Posterior vena cava (tissue), 2 donors: ENCODE results near the gene GAGE10. TPM values are rescaled to one million over a fixed set of nuclear protein-coding genes. Genes with fewer than 3 reads are reported as not detected.
A peak's percentile ranks its signal among the peaks of the same experiment; 100 is the strongest.
"Not testable (repeated sequence)": the region's sequence is repeated elsewhere in the genome, so short reads cannot be mapped to it uniquely, and the experiment has no call there.

Experiments
- DNase-seq: peaks from one replicate; pipeline ENCODE4 v3.0.0-alpha.2; 2020; ENCODE audit warnings: low spot score
- intact Hi-C, 2 donors: fragments of 100-400 bp; cut with DNase I; formaldehyde crosslinking; loops; one replicate each; pipeline versions ENCODE4 v1.14.1 to v1.14.2; 2022 to 2023
- total RNA-seq, 2 donors: library from RNA; stranded (reverse); fragmentation: NEBNext Ultra II Directional; extraction: Animal tissue kit (Norgen Biotek cat#: 25700); gene quantifications; one replicate each; pipeline ENCODE4 v1.2.1, GENCODE V29; 2021
- donor health status: DM: yes; HTN: yes; CAD: no.
- donor health status: DM: yes; HTN: yes; CAD: no.

Gene GAGE10
- total RNA-seq, 2 donors from 2014 or later: not detected

- intact Hi-C loops: loop anchor here in 1 of 2 donors (5.0 kb wide), 1 partner anchor 613 kb away; the partner anchor contains the start of gene CLCN5
- no peak for DNase-seq
These were observed 6.0 kb downstream of the GAGE10 start for GRCh38 chrX:49309401-49309981.

GRCh38 chrX:49310371-49310770, 6.9 kb downstream of the GAGE10 start:
- intact Hi-C loops: no loop called here
- DNase-seq: no peak

GRCh38 chrX:49312176-49312575, 8.7 kb downstream of the GAGE10 start:
- no peak for DNase-seq
- intact Hi-C loops: no loop called here

DNA sequence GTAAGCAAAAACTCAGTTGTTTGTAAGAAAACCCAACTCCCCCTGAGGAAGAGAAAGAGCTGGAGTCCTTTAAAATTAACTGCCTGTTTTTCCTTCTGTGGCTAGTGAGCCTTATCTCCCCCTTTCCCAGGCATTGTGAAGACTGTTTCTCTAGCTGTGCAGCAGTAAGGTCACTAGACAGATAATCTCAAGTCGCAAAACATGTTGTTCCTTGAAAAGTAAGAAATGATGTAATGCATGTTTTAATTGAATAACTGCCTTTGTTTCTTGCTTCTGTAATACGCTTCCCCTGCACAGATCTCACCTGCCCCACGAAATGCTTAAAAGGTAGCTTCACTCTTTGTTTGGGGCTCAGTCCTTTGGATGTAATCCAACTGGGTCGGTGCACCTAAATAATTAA, 12.6 kb downstream of the GAGE10 start:
- intact Hi-C loops: no loop called here
- no peak for DNase-seq

DNA sequence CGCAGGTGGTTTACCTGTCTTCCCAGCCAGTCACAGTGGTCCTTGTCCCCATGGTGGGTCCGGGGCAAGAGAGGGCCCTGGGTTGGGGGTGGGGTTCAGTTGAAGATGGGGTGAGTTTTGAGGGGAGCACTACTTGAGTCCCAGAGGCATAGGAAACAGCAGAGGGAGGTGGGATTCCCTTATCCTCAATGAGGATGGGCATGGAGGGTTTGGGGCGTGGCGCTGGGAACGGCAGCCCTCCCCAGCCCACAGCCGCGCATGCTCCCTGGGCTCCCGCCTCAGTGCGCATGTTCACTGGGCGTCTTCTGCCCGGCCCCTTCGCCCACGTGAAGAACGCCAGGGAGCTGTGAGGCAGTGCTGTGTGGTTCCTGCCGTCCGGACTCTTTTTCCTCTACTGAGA, 18.3 kb downstream of the GAGE10 start, which contains the start of gene GAGE12J:
Gene GAGE12J (plus strand): TSS at position 301 of the 400 bp plus-strand sequence. CDS start 1,157 bp downstream, outside the sequence.
- DNase-seq, intact Hi-C loops: not testable (repeated sequence)

- intact Hi-C loops: not testable (repeated sequence)
These were observed 18.8 kb downstream of the GAGE10 start for GRCh38 chrX:49322266-49322665.

DNA sequence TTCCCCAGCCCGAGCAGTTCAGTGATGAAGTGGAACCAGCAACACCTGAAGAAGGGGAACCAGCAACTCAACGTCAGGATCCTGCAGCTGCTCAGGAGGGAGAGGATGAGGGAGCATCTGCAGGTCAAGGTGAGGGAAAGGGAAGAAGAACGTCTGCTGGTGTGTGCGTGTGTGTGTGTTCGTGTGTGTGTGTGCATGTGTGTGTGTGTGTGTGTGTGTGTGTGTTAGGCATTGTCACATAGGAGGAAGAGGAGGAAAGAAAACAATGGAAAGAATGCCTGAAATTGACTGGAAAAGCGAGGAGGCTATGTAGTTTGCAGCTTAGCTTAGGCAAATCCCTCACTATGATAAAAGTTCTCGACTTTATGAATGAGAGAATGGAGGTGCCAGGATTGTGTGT, 20.3 kb downstream of the GAGE10 start:
- DNase-seq, intact Hi-C loops: not testable (repeated sequence)

More at GRCh38 chrX:49322266-49322665, 18.8 kb downstream of the GAGE10 start:
- DNase-seq: not testable (repeated sequence)

- intact Hi-C loops, DNase-seq: not testable (repeated sequence)
These were observed 27.0 kb downstream of the GAGE10 start for GRCh38 chrX:49330421-49330820.

DNA sequence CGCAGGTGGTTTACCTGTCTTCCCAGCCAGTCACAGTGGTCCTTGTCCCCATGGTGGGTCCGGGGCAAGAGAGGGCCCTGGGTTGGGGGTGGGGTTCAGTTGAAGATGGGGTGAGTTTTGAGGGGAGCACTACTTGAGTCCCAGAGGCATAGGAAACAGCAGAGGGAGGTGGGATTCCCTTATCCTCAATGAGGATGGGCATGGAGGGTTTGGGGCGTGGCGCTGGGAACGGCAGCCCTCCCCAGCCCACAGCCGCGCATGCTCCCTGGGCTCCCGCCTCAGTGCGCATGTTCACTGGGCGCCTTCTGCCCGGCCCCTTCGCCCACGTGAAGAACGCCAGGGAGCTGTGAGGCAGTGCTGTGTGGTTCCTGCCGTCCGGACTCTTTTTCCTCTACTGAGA, 27.8 kb downstream of the GAGE10 start, which contains the start of gene GAGE13:
Gene GAGE13 (plus strand): TSS at position 301 of the 400 bp plus-strand sequence. CDS start 1,156 bp downstream, outside the sequence.
- intact Hi-C loops, DNase-seq: not testable (repeated sequence)

GRCh38 chrX:49331841-49332240, 28.4 kb downstream of the GAGE10 start:
- intact Hi-C loops: not testable (repeated sequence)
- DNase-seq: peak; percentile 89

DNA sequence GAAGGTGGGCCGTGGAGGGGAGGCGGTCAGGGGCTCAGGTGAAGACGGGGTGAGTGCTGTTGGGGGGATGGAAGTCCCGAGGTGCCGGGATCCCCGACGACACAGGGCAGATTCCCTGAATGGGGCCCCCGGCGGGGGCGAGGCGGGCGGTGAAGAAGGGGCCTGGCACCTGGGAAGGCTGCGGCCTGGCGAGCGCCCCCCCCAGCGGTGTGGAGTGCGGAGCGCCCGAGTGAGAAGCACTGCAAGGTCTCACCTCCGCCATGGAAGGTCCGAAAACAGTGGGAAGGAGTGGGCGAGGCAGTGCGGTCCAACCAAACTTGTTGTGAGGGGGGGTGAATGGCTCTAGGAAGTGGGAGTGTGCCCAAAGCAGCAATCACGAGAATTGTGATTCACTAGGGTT, 38.0 kb downstream of the GAGE10 start:
- peak; percentile 81 for DNase-seq
- intact Hi-C loops: not testable (repeated sequence)

DNA sequence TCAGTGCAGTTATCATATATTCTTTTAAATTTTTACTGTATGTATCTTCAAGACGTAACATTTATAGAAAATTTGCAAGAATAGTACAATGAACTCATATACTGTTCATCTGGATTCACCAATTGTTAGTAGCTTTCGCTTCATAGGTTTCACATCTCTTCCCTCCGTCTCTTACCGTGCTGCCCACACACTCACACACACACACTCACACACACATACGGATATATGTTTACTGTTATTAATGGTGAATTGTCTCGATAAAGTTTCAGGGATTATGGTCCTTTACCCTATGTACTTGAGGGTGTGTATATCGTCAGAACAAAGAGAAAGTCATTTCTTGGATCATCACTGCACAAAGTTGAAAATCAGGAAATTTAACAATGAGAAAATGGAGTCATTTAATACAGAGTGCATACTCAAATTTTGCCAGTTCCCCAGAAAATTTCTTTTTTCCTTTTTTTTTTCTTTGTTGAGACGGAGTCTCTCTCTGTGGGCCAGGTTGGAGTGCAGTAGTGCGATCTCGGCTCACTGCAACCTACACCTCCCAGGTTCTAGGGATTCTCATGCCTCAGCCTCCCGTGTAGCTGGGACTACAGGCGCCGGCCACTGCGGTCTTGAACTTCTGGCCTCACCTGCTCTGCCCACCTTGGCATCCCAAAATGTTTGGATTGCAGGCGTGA, 41.2 kb downstream of the GAGE10 start:
- DNase-seq, intact Hi-C loops: not testable (repeated sequence)

GRCh38 chrX:49345402-49345801, 42.0 kb downstream of the GAGE10 start:
- intact Hi-C loops, DNase-seq: not testable (repeated sequence)

DNA sequence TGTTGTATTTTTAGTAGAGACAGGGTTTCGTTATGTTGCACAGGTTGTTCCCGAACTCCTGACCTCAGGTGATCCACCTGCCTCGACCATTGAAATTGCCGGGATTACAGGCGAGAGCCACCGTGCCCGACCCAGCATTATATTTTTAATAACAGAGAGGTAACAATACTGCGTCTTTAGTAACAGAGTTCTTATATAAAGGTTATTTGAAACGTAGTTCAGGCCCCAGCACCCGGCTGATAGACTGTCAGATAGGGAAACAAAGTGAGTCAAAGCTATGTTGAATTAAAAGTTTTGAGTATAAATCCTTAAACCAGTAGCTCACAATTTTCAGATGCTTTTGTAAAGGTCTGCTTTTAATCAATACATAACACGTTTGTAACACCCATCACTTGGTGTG, 42.7 kb downstream of the GAGE10 start:
- DNase-seq, intact Hi-C loops: not testable (repeated sequence)

Other genes starting within 250 kb of the GAGE10 start
- 1 to 10 TPM; 3.0 to 4.1 TPM for gene CCDC120, start 244.6 kb upstream of the GAGE10 start, total RNA-seq
- 10 to 100 TPM; 36.4 to 42.6 TPM for gene PRAF2, start 229.6 kb upstream of the GAGE10 start, total RNA-seq
- gene WDR45, start 223.8 kb upstream of the GAGE10 start, total RNA-seq: 10 to 100 TPM; 49.8 to 51.9 TPM
- gene GPKOW, start 179.9 kb upstream of the GAGE10 start, total RNA-seq: 10 to 100 TPM; 12.9 to 15.9 TPM
- 1 to 10 TPM; 1.3 to 2.8 TPM for gene MAGIX, start 140.9 kb upstream of the GAGE10 start, total RNA-seq
- 100 to 1,000 TPM; 187 to 238 TPM for gene PLP2, start 131.7 kb upstream of the GAGE10 start, total RNA-seq
- gene PRICKLE3, start 117.3 kb upstream of the GAGE10 start, total RNA-seq: 1 to 10 TPM; 7.3 to 8.0 TPM
- 1 to 10 TPM; 1.1 to 1.5 TPM for gene SYP, start 103.5 kb upstream of the GAGE10 start, total RNA-seq
- gene CACNA1F, start 70.3 kb upstream of the GAGE10 start, total RNA-seq: under 1 TPM; 0.09 to 0.10 TPM
- 10 to 100 TPM in 1 of 2 donors, 1 to 10 TPM in 1; 9.9 to 10.4 TPM for gene CCDC22, start 68.2 kb upstream of the GAGE10 start, total RNA-seq
- gene FOXP3, start 38.9 kb upstream of the GAGE10 start, total RNA-seq: under 1 TPM in 1 of 2 donors, not detected in 1; 0.10 TPM
- gene PPP1R3F, start 33.9 kb upstream of the GAGE10 start, total RNA-seq: 1 to 10 TPM; 5.2 to 5.4 TPM
- gene GAGE12J, start 18.4 kb downstream of the GAGE10 start, total RNA-seq: not detected
- gene GAGE13, start 27.9 kb downstream of the GAGE10 start, total RNA-seq: not detected
- gene GAGE12C, start 228.5 kb downstream of the GAGE10 start, total RNA-seq: not detected
- gene GAGE12D, start 238.1 kb downstream of the GAGE10 start, total RNA-seq: not detected
- gene GAGE12E, start 247.6 kb downstream of the GAGE10 start, total RNA-seq: not detected